Measurements from ENCODE around the gene ACSS2. TPM values are rescaled to one million over a fixed set of nuclear protein-coding genes. Genes with fewer than 3 reads are reported as not detected.

Gene ACSS2
- total RNA-seq, 1 experiment from 2014 or later: 25.4 TPM

DNA sequence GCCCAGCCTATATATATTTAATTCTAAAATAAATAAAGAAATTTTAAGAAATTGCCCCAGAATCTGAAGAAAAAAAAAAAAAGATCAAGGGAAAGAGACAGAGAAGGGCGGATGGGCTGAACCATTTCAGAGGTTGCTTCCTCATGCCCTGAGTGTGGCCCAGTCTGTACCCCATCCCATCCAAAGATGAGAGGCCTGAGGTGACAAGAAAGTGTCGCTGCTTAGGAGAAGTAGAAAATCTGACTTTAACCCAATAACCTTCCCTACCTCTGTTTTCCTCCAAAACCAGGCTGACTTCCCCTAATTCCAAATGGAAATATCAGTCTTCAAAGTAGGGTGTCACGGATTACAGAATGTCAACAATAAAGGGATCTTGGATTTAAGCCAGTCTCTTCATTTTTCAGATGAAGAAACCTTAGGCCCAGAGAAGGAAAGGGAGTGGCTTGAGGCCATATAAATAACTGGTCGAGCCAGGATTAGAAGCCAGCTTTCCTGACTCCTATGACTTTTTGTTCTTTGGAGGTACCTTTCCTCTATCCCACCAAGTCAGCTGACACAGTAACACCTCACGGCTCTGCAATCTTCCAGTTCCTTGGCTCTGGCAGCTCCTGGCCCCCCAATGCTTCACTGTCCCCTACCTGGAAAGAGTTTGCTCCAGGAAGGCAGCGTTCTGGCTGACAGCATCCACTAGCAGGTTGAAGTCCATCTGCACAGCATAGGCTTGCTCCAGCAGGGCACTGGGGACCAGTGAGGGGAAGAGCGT, 69.1 kb downstream of the ACSS2 start:
- in situ Hi-C loops (cut with HindIII; ENCODE audit: low pct_unique_long_range_greater_than_20kb, low sequenced_read_pairs): no loop called here
- Histone ChIP-seq H3K27ac (ENCODE audit: low read length) (no peak overlapping the region), H3K27me3 (ENCODE audit: control insufficient read depth, insufficient read depth, low read length) (no peaks in the 10 kb centered on the region), H3K4me3 (ENCODE audit: low read depth in 2 of 2, low read length in 2 of 2) (no peak overlapping the region), H3K4me1 (ENCODE audit: control insufficient read depth, insufficient read depth, low read length) (no peaks in the 10 kb centered on the region), H3K9me3 (ENCODE audit: control insufficient read depth, insufficient read depth, low read depth, low read length) (no peaks in the 10 kb centered on the region), H3K36me3 (ENCODE audit: control insufficient read depth, insufficient read depth, low read length) (peaks cover 4% of the 10 kb centered on the region)
- ChIA-PET POLR2A (no interaction called here), CTCF (interaction anchor here (0.6 kb wide), 1 partner anchor 70 kb away, joined by 3 read pairs; no protein-coding TSS in a partner anchor)
- DNase-seq (ENCODE audit: low read depth, low spot score) (no peak), ATAC-seq (no peak)
- intact Hi-C loops (cut with micrococcal nuclease; ENCODE audit: unreplicated experiment): no loop called here
- no TSS peak for BruUV-seq (replicated peaks)
- TF ChIP-seq, protein P1, sequence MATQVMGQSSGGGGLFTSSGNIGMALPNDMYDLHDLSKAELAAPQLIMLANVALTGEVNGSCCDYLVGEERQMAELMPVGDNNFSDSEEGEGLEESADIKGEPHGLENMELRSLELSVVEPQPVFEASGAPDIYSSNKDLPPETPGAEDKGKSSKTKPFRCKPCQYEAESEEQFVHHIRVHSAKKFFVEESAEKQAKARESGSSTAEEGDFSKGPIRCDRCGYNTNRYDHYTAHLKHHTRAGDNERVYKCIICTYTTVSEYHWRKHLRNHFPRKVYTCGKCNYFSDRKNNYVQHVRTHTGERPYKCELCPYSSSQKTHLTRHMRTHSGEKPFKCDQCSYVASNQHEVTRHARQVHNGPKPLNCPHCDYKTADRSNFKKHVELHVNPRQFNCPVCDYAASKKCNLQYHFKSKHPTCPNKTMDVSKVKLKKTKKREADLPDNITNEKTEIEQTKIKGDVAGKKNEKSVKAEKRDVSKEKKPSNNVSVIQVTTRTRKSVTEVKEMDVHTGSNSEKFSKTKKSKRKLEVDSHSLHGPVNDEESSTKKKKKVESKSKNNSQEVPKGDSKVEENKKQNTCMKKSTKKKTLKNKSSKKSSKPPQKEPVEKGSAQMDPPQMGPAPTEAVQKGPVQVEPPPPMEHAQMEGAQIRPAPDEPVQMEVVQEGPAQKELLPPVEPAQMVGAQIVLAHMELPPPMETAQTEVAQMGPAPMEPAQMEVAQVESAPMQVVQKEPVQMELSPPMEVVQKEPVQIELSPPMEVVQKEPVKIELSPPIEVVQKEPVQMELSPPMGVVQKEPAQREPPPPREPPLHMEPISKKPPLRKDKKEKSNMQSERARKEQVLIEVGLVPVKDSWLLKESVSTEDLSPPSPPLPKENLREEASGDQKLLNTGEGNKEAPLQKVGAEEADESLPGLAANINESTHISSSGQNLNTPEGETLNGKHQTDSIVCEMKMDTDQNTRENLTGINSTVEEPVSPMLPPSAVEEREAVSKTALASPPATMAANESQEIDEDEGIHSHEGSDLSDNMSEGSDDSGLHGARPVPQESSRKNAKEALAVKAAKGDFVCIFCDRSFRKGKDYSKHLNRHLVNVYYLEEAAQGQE (IDR thresholded peaks at IDR 0.05; ENCODE audit: insufficient read depth in 1 of 2, low read depth in 2 of 2, low read length in 1 of 2): no peak
- TF ChIP-seq POLR2AphosphoS5 (IDR thresholded peaks at IDR 0.05; ENCODE audit: low read depth, low read length): no peak

DNA sequence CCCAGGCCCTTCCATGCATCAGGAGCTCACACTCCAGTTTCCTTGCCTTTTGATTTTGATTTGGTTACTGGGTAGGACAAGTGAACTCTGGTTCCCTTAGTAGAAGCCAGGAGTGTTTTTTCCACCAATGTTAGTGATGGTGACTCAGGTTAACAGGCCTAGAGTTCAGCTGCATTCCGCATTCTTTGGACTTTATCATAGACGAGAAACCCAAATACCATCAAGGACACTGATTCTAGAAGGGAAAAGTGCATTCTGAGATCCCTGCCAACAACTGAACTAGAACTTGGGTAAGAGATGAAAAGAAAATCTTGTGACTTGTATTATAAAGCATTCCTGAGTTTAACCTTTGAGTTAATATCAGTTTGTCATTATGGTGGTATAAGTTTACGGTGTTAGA, 70.2 kb downstream of the ACSS2 start:
- DNase-seq (ENCODE audit: low read depth, low spot score): no peak
- CTCF ChIA-PET: no interaction called here
- Histone ChIP-seq H3K9me3 (ENCODE audit: control insufficient read depth, insufficient read depth, low read depth, low read length) (no peaks in the 10 kb centered on the region), H3K27ac (ENCODE audit: low read length) (no peak overlapping the region), H3K4me1 (ENCODE audit: control insufficient read depth, insufficient read depth, low read length) (no peaks in the 10 kb centered on the region), H3K36me3 (ENCODE audit: control insufficient read depth, insufficient read depth, low read length) (peaks cover 6% of the 10 kb centered on the region), H3K4me3 (ENCODE audit: low read depth in 2 of 2, low read length in 2 of 2) (no peak overlapping the region), H3K27me3 (ENCODE audit: control insufficient read depth, insufficient read depth, low read length) (no peaks in the 10 kb centered on the region)
- POLR2A ChIA-PET: no interaction called here
- in situ Hi-C loops (cut with HindIII; ENCODE audit: low pct_unique_long_range_greater_than_20kb, low sequenced_read_pairs) (no loop called here), intact Hi-C loops (cut with micrococcal nuclease; ENCODE audit: unreplicated experiment) (no loop called here)
- TF ChIP-seq, protein P1 (IDR thresholded peaks at IDR 0.05; ENCODE audit: insufficient read depth in 1 of 2, low read depth in 2 of 2, low read length in 1 of 2): no peak
- no peak for TF ChIP-seq TCF7L2 (IDR thresholded peaks at IDR 0.05; ENCODE audit: low read depth, low read length)
- TF ChIP-seq, protein P2, sequence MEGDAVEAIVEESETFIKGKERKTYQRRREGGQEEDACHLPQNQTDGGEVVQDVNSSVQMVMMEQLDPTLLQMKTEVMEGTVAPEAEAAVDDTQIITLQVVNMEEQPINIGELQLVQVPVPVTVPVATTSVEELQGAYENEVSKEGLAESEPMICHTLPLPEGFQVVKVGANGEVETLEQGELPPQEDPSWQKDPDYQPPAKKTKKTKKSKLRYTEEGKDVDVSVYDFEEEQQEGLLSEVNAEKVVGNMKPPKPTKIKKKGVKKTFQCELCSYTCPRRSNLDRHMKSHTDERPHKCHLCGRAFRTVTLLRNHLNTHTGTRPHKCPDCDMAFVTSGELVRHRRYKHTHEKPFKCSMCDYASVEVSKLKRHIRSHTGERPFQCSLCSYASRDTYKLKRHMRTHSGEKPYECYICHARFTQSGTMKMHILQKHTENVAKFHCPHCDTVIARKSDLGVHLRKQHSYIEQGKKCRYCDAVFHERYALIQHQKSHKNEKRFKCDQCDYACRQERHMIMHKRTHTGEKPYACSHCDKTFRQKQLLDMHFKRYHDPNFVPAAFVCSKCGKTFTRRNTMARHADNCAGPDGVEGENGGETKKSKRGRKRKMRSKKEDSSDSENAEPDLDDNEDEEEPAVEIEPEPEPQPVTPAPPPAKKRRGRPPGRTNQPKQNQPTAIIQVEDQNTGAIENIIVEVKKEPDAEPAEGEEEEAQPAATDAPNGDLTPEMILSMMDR (IDR thresholded peaks at IDR 0.05): no peak
- no peak for TF ChIP-seq POLR2AphosphoS5 (IDR thresholded peaks at IDR 0.05; ENCODE audit: low read depth, low read length)
- TF ChIP-seq SIN3A (IDR thresholded peaks at IDR 0.05; ENCODE audit: borderline replicate concordance, insufficient read depth, low read depth, low read length): no peak
- ATAC-seq: no peak
- BruUV-seq (replicated peaks): no TSS peak
